ENCODE results near the gene HES6.

HES6 gene

GRCh38 chr2:238267884-238268680, 28.2 kb upstream of the HES6 start:
- no peaks in the 10 kb centered on the region for H3K9me2 ChIP-seq (replicated peaks; ENCODE audit: insufficient read depth, low read length)

GRCh38 chr2:238267341-238267710, 27.5 kb upstream of the HES6 start:
- Histone ChIP-seq H3K79me2 (ENCODE audit: insufficient read depth, low read length) (no peaks in the 10 kb centered on the region), H3K27ac (ENCODE audit: low read depth, low read length) (no peak overlapping the region), H3K36me3 (ENCODE audit: low read length) (0 out of 2 replicates have a peak, but pooled peaks cover 3% of the 10 kb centered on the region)

More at GRCh38 chr2:238267884-238268680, 28.2 kb upstream of the HES6 start:
- H3K27me3 ChIP-seq (ENCODE audit: low read length): no peaks in the 10 kb centered on the region
- H2AFZ ChIP-seq (ENCODE audit: low read depth, low read length, severe bottlenecking): no peak overlapping the region
- 0 out of 2 replicates have a peak, but pooled peaks cover 3% of the 10 kb centered on the region for H3K36me3 ChIP-seq (ENCODE audit: low read length)
- TF ChIP-seq EZH2phosphoT487 (conservative IDR thresholded peaks at IDR 0.05; ENCODE audit: low read length): no peak
- TF ChIP-seq, protein P1, sequence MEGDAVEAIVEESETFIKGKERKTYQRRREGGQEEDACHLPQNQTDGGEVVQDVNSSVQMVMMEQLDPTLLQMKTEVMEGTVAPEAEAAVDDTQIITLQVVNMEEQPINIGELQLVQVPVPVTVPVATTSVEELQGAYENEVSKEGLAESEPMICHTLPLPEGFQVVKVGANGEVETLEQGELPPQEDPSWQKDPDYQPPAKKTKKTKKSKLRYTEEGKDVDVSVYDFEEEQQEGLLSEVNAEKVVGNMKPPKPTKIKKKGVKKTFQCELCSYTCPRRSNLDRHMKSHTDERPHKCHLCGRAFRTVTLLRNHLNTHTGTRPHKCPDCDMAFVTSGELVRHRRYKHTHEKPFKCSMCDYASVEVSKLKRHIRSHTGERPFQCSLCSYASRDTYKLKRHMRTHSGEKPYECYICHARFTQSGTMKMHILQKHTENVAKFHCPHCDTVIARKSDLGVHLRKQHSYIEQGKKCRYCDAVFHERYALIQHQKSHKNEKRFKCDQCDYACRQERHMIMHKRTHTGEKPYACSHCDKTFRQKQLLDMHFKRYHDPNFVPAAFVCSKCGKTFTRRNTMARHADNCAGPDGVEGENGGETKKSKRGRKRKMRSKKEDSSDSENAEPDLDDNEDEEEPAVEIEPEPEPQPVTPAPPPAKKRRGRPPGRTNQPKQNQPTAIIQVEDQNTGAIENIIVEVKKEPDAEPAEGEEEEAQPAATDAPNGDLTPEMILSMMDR (IDR thresholded peaks at IDR 0.05; ENCODE audit: insufficient read depth, low read length, poor library complexity, severe bottlenecking): no peak
- no peaks in the 10 kb centered on the region for H4K20me1 ChIP-seq (ENCODE audit: low read depth, low read length)
- no peak overlapping the region for H3K4me3 ChIP-seq (ENCODE audit: insufficient read depth, low read length, poor library complexity, severe bottlenecking)
- H3K9ac ChIP-seq (ENCODE audit: low read length): no peak overlapping the region
- H3F3A ChIP-seq (ENCODE audit: insufficient read depth): no peaks in the 10 kb centered on the region
- no peak overlapping the region for H3K27ac ChIP-seq (ENCODE audit: low read depth, low read length)
- no peaks in the 10 kb centered on the region for H3K9me3 ChIP-seq (ENCODE audit: insufficient read depth, low read length)
- H3K4me2 ChIP-seq (ENCODE audit: low read depth, low read length, poor library complexity, severe bottlenecking): no peak overlapping the region
- H3K79me2 ChIP-seq (ENCODE audit: insufficient read depth, low read length): no peaks in the 10 kb centered on the region

DNA sequence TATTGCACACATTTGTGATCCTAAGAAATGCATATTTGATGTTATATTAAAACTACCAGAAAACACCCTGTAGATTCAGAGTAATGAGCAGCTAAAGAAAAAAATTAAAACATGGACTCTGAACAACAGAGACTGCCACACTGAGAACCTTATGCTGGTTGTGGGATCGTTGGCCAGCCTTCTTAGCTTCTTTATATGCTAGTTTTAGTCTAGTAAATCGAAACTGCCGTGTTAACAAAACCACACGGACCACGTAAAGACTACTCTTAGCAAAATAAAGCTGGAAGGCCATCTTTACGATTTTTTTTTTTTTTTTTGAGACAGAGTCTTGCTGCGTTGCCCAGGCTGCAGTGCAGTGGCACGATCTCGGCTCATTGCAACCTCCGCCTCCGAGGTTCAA, 25.8 kb upstream of the HES6 start:
- Histone ChIP-seq H3K27me3 (ENCODE audit: low read length) (no peaks in the 10 kb centered on the region), H4K20me1 (ENCODE audit: low read depth, low read length) (no peaks in the 10 kb centered on the region), H2AFZ (ENCODE audit: low read depth, low read length, severe bottlenecking) (no peak overlapping the region), H3K4me3 (ENCODE audit: insufficient read depth, low read length, poor library complexity, severe bottlenecking) (no peak overlapping the region), H3K79me2 (ENCODE audit: insufficient read depth, low read length) (no peaks in the 10 kb centered on the region), H3K36me3 (ENCODE audit: low read length) (0 out of 2 replicates have a peak, but pooled peaks cover 3% of the 10 kb centered on the region), H3K27ac (ENCODE audit: low read depth, low read length) (no peak overlapping the region), H3F3A (ENCODE audit: insufficient read depth) (no peaks in the 10 kb centered on the region), H3K9me2 (replicated peaks; ENCODE audit: insufficient read depth, low read length) (no peaks in the 10 kb centered on the region), H3K9ac (ENCODE audit: low read length) (no peak overlapping the region), H3K4me2 (ENCODE audit: low read depth, low read length, poor library complexity, severe bottlenecking) (no peak overlapping the region), H3K9me3 (ENCODE audit: insufficient read depth, low read length) (no peaks in the 10 kb centered on the region)
- TF ChIP-seq, protein P1 (IDR thresholded peaks at IDR 0.05; ENCODE audit: insufficient read depth, low read length, poor library complexity, severe bottlenecking): no peak
- no peak for TF ChIP-seq EZH2phosphoT487 (conservative IDR thresholded peaks at IDR 0.05; ENCODE audit: low read length)

More at GRCh38 chr2:238267341-238267710, 27.5 kb upstream of the HES6 start:
- no peak overlapping the region for H3K4me2 ChIP-seq (ENCODE audit: low read depth, low read length, poor library complexity, severe bottlenecking)
- no peak overlapping the region for H2AFZ ChIP-seq (ENCODE audit: low read depth, low read length, severe bottlenecking)
- no peaks in the 10 kb centered on the region for H4K20me1 ChIP-seq (ENCODE audit: low read depth, low read length)
- H3F3A ChIP-seq (ENCODE audit: insufficient read depth): no peaks in the 10 kb centered on the region
- H3K27me3 ChIP-seq (ENCODE audit: low read length): no peaks in the 10 kb centered on the region
- TF ChIP-seq, protein P1 (IDR thresholded peaks at IDR 0.05; ENCODE audit: insufficient read depth, low read length, poor library complexity, severe bottlenecking): no peak
- TF ChIP-seq EZH2phosphoT487 (conservative IDR thresholded peaks at IDR 0.05; ENCODE audit: low read length): no peak
- H3K9me2 ChIP-seq (replicated peaks; ENCODE audit: insufficient read depth, low read length): no peaks in the 10 kb centered on the region
- H3K9ac ChIP-seq (ENCODE audit: low read length): no peak overlapping the region
- H3K4me3 ChIP-seq (ENCODE audit: insufficient read depth, low read length, poor library complexity, severe bottlenecking): no peak overlapping the region
- no peaks in the 10 kb centered on the region for H3K9me3 ChIP-seq (ENCODE audit: insufficient read depth, low read length)
